ENCODE measurements around the gene GPANK1. TPM values are rescaled to one million over a fixed set of nuclear protein-coding genes. Genes with fewer than 3 reads are reported as not detected.

The GPANK1 gene
- total and polyA plus RNA-seq, 10 of the 15 experiments (the other 5 are each of a cell fraction or from before 2014, with no cell fraction given) = 11.7 to 36.3 (median 17.5) TPM

- TF ChIP-seq, protein P1, sequence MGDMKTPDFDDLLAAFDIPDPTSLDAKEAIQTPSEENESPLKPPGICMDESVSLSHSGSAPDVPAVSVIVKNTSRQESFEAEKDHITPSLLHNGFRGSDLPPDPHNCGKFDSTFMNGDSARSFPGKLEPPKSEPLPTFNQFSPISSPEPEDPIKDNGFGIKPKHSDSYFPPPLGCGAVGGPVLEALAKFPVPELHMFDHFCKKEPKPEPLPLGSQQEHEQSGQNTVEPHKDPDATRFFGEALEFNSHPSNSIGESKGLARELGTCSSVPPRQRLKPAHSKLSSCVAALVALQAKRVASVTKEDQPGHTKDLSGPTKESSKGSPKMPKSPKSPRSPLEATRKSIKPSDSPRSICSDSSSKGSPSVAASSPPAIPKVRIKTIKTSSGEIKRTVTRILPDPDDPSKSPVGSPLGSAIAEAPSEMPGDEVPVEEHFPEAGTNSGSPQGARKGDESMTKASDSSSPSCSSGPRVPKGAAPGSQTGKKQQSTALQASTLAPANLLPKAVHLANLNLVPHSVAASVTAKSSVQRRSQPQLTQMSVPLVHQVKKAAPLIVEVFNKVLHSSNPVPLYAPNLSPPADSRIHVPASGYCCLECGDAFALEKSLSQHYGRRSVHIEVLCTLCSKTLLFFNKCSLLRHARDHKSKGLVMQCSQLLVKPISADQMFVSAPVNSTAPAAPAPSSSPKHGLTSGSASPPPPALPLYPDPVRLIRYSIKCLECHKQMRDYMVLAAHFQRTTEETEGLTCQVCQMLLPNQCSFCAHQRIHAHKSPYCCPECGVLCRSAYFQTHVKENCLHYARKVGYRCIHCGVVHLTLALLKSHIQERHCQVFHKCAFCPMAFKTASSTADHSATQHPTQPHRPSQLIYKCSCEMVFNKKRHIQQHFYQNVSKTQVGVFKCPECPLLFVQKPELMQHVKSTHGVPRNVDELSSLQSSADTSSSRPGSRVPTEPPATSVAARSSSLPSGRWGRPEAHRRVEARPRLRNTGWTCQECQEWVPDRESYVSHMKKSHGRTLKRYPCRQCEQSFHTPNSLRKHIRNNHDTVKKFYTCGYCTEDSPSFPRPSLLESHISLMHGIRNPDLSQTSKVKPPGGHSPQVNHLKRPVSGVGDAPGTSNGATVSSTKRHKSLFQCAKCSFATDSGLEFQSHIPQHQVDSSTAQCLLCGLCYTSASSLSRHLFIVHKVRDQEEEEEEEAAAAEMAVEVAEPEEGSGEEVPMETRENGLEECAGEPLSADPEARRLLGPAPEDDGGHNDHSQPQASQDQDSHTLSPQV (IDR thresholded peaks at IDR 0.05) = no peak
- TF ChIP-seq ZNF274 (IDR thresholded peaks at IDR 0.05; ENCODE audit: insufficient read depth, insufficient read length) (no peak), RAD51 (IDR thresholded peaks at IDR 0.05) (no peak), POLR2A (IDR thresholded peaks at IDR 0.05; ENCODE audit: low read depth, low read length) (peak; percentile 90), TCF12 (IDR thresholded peaks at IDR 0.05; ENCODE audit: low read depth, low read length) (peak; percentile 46; the same call in 1 of the 2 replicates), KDM1A (IDR thresholded peaks at IDR 0.05; ENCODE audit: borderline replicate concordance) (no peak), GABPA (IDR thresholded peaks at IDR 0.05; ENCODE audit: low read depth) (no peak), ASH2L (IDR thresholded peaks at IDR 0.05; ENCODE audit: borderline replicate concordance, low read depth) (no peak), NR2F1 (conservative IDR thresholded peaks at IDR 0.05) (peak; percentile 55), CEBPB (IDR thresholded peaks at IDR 0.05; ENCODE audit: borderline replicate concordance in 1 of 2, low read depth in 2 of 2, low read length in 2 of 2) (no peak), MAX (IDR thresholded peaks at IDR 0.05; ENCODE audit: low read depth, low read length) (no peak; the same call in 1 of the 2 replicates), ETV6 (conservative IDR thresholded peaks at IDR 0.05 in 1 of 2, IDR thresholded peaks at IDR 0.05 in 1 of 2; ENCODE audit: borderline replicate concordance in 1 of 2, low read depth in 1 of 2) (no peak), CREB1 (IDR thresholded peaks at IDR 0.05; ENCODE audit: low read depth) (no peak), DPF2 (IDR thresholded peaks at IDR 0.05) (peak; percentile 37; the same call in 1 of the 2 replicates), POLR2AphosphoS2 (IDR thresholded peaks at IDR 0.05; ENCODE audit: low read depth, low read length) (peak; percentile 47; the same call in 1 of the 2 replicates), FOXM1 (IDR thresholded peaks at IDR 0.05; ENCODE audit: low read depth, low read length) (no peak), SKIL (IDR thresholded peaks at IDR 0.05; ENCODE audit: low read depth, poor library complexity, severe bottlenecking) (no peak), RELA (IDR thresholded peaks at IDR 0.05; ENCODE audit: borderline replicate concordance, partially characterized antibody) (no peak), IKZF1 (conservative IDR thresholded peaks at IDR 0.05) (no peak; the same call in 1 of the 2 replicates), BCL3 (IDR thresholded peaks at IDR 0.05; ENCODE audit: borderline replicate concordance, insufficient read depth, low read depth, low read length, poor library complexity, severe bottlenecking) (no peak)
- TF ChIP-seq, protein P2, sequence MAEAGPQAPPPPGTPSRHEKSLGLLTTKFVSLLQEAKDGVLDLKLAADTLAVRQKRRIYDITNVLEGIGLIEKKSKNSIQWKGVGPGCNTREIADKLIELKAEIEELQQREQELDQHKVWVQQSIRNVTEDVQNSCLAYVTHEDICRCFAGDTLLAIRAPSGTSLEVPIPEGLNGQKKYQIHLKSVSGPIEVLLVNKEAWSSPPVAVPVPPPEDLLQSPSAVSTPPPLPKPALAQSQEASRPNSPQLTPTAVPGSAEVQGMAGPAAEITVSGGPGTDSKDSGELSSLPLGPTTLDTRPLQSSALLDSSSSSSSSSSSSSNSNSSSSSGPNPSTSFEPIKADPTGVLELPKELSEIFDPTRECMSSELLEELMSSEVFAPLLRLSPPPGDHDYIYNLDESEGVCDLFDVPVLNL (IDR thresholded peaks at IDR 0.05; ENCODE audit: low read depth, low read length) = no peak
Measured at GRCh38 chr6:31620586-31621319, 44.0 kb downstream of the GPANK1 start, which contains the start of gene PRRC2A (continued).

Measured in GM12878 (cell line).